ENCODE data around the gene STK4.

The STK4 gene

DNA sequence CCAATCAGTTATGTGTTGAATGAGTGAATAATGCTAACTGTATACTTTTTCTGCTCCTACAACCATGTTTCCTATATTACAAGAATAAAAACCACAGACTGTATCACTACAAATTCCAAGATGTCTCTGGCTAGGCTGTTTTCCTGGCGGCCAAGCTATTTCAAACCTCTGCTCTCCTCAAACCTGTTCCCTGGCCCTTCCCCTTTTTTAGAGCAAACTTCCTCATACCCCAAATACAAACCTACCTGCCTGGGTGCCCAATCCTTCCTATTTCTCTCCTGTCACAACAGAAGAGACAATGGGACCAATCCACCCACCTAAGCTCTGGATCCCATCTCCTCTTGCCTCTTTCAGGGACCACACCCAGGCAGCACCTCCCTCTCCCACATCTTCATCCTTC is 13.6 kb upstream of the STK4 start:
- FAIRE-seq (no peak), DNase-seq (ENCODE audit: low spot score) (no peak)

DNA sequence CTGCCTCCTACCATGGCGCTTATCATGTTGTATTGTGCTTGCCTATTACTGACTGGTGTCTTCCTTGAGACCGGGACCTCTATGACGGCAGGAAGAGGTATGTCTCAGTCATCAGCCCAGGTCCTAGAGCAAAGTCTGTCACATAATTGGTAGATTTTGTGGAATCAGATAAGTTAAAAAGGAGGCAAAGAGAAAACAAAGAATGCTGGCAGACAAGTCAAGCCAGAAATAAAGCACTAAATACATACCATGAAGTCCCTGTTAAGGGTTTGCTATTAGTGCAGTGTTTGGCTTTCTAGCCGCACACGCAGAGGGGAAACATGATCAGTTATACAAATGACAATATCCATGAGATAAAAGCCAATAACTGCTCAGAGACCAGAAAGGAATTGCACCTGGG is 12.1 kb upstream of the STK4 start:
- DNase-seq (ENCODE audit: low spot score): no peak
- no peak for FAIRE-seq

DNA sequence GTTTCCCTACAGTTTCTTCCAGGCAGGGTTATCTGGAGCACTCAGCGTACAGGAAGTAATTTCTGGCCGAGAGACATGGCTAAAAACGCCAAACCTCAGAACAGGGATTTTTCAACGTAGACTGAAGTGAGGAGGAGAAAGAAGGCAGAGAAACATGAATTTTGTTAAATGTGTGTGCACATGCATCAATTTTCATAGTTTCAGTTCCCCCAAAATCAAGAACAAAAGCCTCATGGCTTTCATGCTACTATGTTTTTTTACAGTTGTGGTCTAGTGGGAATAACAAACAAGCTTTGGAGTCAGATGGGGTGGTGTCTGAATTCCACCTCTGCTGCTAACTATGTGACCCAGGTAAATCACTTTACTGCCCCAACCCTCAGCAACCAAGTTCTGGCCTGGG is 11.0 kb upstream of the STK4 start:
- DNase-seq (ENCODE audit: low spot score): no peak
- FAIRE-seq: no peak

DNA sequence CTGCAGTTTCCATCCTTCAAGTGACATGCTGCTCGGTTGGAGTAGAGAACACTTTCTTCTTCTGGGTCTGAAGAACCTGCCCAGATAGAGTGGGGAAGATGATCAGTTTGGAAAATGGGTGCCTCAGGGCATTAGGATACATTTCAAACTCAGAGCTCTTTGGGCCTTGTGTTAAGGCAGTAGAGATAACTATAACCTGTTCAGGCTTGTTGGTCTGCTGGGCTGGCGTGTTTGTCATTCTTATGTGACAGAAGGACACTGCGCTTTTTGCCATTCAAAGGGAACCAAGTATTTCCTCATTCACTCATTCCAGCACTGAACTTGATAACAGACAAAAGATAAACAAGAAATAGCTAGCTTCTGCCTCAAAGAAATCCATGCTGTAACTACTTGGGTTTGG is 9.9 kb upstream of the STK4 start:
- FAIRE-seq: no peak
- no peak for DNase-seq (ENCODE audit: low spot score)

DNA sequence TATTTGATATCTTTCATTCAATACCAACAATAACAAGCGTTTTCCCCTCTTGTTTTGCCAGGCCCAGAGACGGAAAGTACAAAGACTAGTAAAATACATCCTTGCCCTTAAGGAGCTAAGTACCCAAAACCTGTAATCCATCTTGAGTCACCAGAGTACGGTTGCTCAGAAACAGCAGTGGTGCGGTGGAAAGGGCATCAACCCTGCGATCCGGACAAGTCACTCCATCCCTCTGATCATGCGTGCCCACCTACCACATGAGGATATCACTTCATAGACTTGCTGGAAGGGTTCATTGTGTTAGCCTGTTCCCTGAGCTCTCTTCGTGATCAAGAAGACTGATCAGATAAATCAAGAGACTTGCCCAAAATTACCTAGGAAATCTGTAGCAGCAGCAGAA is 8.0 kb upstream of the STK4 start:
- DNase-seq (ENCODE audit: low spot score) (no peak), FAIRE-seq (no peak)

DNA sequence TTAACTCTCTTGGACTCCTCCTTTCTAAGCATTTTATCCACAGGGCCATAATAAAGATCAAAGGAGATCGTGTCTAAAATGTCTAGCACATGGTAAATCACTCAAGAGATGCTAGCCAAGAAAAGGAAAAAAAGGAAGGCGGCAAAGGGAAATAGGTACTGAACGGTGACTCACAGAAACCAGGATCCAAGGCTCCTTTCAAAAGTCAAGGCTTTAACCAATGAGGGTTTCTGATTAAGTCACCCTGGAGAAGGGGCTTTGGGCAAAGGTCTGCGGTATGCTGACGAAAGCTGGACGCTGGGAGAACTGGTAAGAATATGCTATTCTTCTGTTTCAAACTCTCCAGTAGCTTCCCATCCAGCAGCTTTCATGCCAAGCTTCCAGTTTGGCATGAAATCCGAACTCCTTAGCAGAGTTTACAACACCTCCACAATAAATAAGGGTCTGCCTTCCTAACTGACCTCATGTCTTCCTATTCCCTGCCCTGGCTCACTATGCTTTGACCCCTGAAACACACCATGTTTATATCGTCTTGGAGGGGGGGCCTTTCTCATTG is 7.2 kb upstream of the STK4 start:
- FAIRE-seq (no peak), DNase-seq (ENCODE audit: low spot score) (peak; percentile 51)

DNA sequence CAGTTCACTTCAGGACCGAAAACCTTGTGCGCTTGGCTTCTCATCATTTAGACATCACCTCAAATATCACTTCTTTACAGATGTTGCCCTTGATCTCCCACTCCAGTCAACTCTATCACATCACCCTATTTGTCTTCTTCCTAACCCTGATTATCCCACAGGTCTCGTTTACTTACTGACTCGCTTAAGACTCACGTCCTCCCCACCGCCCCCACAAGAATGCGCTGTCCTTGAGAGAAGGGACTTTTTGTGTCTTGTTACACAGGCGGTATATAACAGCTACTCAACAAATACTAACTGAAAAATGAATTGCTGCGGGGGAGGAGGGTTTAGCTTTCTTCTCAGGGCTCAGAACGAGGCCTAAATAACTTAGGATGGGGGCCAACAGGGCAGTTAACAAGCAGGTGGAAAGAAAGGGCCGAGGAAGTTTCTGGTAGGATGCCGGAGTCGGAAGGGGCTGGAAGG is 6.6 kb upstream of the STK4 start:
- peak; percentile 42 for DNase-seq (ENCODE audit: low spot score)
- FAIRE-seq: peak; percentile 77

DNA sequence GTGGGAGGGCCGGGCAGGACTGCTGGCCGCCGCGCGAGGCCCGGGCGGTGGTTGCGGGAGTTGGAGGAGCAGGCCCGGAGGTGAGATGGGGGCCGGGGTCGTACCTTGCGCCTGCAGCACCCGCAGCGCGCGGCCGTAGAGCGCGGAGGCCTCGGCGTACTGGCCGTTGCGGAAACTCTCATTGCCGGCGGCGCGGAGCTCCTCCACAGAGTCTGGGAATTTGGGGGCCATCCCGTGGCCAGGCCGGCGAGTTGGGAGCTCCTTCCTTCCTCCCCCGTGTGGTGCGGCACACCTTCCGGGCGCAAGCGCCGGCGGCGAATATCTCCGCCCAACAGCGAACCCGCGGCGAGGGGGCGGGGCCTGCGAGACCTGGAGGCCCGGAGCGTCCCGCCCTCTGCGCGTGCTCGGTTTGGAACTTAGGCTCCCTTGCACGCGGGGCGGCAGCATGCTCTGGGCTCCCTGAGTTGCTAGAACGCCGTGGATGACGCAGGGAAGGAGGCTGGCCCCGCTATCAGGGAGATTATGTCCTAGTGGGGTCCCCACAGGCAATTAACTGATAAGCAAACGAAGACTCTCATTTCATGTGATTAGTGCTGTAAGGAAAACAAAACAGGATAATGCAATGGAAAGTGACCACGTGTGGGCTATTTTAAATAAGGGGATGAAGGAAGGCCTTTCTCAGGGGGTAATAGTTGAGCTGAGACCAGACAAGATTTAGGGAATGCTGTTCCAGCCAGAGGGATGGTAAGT is 6.0 kb upstream of the STK4 start, which contains the start of gene TOMM34:
TOMM34 (minus strand) TSS at position 295 of the 750 bp plus-strand sequence; CDS start at position 231, 64 bp downstream.
- FAIRE-seq: peak; percentile 74
- peak; percentile 100 for DNase-seq (ENCODE audit: low spot score)

DNA sequence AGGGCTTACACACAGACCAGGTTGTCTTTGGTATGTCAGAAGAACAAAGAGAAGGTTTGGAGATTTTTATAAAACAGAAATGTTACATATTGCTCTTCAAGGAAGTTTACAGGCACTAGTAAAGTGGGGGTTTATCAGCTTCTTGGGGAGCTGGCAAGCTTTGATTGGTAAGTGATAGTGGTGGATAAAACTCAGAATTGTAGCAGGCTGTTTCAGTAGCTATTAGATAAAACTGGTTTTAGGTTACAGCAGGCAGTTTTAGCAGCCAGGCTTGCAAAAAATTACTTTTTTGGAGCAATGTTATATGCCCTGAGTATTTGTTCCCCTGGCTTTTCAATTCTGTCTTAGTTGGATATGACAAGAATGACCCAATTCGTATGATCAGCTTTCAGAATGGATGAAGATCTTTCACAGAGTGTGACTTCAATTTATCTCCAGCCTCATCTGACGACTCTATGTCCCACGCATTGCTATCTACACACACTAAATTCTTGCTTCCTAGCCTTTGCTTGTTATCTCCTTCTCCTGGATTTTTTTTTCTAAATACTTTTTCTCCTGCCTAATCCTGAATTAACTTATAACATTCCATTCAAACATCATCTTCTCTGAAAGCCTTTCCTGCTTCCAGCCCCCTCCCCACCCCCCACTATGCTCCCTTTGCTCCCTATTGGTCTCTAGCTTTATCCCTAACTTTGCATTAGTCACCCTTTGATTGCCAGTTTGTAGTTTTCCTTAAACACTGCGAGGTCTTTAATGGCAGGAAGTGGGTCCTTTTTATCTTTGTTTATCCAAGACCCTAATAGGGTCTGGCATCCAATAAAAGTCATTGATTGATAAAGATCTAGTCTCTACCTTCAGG is 5.1 kb upstream of the STK4 start:
- FAIRE-seq: no peak
- no peak for DNase-seq (ENCODE audit: low spot score)

DNA sequence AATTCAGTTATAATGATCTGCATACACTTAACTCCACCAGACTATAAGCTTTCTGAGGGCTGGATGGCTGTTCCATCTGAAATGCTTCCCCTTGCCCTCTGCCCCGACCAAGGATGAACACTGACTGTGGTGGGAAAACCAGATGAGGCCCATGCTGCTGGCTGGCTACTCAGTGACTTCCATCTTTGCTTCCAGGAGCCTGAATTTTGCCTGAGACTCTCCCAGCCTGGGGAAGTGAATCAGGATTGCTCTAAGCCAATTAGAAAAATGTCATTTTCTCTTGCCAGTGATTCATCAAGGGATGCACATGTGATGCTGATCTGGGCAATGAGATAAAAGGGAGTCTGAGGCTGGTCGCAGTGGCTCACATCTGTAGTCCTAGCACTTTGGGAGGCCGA is 4.4 kb upstream of the STK4 start:
- DNase-seq (ENCODE audit: low spot score): no peak
- no peak for FAIRE-seq

DNA sequence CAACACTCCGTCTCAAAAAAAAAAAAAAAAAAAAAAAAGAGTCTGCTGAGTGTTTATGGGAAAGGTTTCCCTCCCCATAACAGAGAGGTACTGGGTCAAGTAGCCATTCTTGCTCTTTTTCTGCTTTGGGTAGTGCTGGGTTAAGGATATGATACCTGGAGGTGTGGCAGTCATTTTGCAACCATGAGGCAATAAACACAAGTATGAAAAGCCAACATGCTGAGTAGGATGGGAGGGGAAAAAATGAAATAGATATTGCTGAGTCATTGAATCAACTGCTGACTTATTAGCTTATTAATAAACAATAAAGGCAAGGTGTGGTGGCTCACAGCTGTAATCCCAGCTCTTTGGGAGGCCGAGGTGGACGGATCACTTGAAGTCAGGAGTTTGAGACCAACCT is 3.8 kb upstream of the STK4 start:
- DNase-seq (ENCODE audit: low spot score) (no peak), FAIRE-seq (no peak)

DNA sequence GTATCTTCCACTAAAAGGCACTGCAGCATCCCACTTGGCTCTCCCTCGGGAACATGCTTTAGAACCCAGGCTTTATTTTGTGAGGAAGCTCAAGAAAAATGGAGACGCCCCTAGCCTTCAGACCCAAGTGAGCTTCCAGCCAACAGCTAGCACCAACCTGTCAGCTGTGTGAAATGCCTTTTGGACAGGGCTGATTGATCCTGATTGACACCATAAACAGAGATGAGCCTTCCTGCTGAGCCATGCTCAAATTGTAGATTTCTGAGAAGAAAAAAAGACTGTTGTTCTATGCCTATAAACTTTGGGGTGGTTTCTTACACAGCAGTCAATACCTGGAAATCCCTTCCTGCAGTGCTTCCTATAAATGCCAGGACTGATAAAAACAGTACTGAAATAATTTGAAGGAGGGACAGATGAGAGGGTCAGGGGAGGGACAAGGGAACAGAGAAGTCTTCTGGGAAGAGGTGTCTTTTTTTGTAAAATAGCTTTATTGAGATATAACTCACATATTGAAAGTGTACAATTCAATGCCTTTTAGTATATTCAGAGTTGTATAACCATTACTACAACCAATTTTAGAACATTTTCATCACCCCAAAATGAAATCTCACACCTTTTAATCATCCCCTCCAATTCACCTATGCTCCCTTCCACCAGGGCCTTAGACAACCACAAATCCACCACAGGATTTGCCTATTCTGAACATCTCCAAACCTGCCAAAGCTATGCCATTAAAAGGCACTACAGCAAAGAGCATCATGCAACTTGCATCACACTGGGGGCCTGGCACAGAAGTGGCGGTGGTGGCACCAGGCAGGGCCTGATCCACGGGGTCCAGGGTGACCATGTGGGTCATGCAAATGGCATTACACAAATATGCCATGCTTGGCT is 2.7 kb upstream of the STK4 start:
- no peak for FAIRE-seq
- DNase-seq (ENCODE audit: low spot score): no peak

DNA sequence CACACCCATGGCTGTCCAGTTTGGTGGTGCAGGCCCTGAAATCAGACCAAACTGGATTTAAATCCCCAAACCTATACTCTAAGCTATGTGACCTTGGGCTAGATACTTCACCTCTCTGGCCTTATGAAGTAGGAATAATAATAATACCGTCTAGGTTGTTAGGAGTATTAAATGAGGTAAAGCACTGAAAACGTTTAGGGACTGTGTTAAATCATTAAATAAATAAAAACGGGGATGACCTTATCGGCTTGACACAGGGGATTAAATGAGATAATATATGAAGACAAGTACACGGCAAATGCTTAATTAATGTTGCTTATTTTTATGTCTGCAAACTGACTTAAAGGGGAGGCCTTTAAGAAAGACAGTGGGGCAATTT is 672 bp upstream of the STK4 start:
- DNase-seq (ENCODE audit: low spot score) (no peak), FAIRE-seq (no peak)

DNA sequence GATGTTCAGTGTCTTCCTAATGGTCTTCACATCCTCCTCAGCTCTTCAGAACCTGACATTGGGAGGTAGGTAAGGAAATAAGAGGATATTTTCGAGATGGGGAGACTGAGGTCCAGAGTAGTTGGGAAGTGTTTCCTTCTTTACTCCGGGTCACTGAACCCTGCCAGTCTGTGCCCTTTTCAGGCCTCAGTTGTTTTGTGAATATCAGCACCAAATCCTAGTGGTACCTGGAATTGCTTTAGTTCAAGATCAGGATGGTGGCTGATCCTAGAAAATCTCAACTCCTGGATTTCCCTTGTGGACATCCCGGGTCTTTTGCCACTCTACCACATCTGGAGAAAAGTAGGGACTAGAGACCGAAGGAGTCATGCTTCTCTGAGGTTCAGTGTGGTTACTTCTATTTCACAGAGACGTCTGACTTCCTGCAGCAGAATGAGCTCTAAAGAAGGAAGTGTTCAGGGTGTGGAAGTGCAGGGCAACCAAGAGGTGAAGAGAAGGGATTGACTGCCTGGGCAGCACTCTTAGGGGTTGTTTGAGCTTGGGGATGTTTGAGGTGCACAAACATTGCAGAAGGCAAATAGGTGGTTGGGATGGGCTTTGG is 995 bp downstream of the STK4 start:
- DNase-seq (ENCODE audit: low spot score) (no peak), FAIRE-seq (no peak)

DNA sequence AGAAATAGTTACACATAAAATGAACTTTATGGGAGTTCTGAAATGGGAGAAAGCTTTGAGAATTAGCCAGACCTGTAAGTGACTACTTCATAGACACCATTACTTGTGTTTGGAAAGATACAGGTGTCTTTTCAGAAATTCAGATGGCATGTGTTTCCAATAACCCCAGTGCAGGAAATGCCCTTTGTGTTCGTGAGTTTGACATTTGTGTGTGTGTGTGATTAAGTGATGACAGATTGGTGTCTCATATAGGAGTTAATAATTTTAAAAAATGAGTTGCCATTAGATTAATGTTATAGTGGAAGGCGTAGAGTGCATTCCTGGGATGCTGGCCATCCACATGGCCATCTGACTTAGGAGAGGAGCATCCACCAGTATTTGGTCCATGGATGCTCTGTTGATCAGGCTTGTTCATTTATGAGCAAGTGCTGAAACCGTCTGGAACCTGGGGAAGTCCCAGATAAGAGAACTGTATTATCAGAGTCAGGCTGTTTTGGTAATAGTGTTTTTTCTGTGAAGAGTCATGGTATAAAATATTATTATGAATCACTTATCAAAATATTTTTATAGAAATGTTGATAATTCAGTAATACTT is 3.1 kb downstream of the STK4 start:
- no peak for FAIRE-seq
- no peak for DNase-seq (ENCODE audit: low spot score)

DNA sequence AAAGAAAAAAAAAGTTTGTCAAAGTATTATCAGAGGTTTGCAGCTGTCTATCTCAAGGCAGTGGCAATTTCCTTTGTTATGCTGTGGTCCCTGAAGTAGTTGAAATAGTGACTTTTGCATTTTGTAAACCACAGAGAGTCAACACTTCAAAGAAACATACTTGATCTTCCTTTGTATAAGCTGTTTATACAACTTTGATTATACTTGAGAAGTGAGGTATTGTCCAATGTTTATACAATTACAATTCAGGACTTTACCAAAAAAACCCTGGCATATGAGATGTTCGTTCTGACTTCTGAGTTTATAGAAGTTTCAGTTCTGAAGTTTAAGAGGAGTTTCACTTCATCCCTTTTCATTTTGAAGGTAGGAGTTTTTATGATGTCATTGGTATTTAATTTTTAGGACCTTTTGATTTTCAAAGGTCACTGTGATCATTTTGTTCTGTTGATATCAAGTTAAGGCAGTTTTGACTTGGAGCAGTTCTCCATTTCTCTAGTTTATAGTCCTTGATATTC is 4.0 kb downstream of the STK4 start:
- no peak for FAIRE-seq
- DNase-seq (ENCODE audit: low spot score): no peak

DNA sequence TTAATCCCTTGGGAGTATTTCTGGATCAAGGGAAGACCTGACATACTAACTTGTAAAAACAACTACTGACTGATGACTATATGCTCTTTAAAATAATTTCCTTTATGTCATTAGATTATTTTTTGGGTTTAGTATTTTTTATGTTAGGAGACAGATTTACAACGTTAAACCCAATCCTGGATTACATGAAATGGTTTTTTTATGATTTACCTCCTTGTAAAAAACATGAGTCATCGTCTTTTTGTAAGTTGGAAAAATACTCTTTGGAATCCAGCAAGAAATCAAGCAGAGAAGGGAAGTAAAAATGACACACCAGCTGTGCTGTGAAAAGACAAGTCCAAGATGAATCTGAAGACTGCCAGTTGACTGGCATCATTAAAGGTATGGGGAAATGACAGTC is 6.7 kb downstream of the STK4 start:
- FAIRE-seq: no peak

DNA sequence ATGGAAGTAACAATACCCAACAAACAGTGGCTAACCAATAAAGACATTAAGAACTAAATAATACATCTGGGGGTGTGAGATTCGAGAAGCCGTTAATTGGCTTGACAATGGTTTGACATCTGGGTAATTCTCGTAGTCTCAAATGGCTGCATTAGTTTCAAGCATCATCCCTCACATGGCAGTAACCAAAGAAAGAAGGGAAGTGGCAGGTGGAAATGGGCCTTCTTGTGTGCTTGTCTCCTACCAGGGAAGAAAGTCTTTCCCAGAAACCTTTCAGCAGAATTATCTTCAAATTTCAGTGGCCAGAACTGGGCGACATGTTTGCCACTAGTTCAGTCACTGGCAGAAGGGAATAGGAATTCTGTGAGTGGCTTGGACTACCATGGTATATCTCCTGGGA is 10.4 kb downstream of the STK4 start:
- FAIRE-seq (no peak), DNase-seq (ENCODE audit: low spot score) (no peak)

More for the DNA sequence above, 6.7 kb downstream of the STK4 start:
- DNase-seq (ENCODE audit: low spot score): no peak

DNA sequence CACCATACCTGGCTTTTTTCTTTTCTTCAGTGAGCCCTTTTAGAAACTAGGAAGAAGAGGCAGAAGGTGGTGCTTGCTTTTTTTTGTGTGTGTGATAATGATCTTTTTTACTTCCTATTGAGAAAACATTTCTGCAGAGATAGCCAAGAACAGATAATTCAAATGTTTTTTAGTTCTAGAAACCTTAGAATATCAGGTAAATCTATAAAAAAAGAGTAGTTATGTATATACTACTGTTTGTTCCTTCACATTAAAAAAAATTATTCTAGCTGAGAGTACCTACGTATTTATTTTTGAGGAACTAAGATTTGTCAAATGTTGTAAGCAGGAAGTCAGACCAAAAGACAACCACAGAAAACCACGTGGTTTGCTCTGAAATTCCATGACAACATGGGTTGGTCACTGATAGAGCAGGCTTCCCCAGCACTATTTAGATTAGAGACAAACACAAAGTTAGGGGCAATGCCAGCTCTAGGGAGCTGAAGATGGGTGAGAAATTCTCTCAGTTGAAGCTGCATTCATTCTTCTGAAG is 12.8 kb downstream of the STK4 start:
- FAIRE-seq (no peak), DNase-seq (ENCODE audit: low spot score) (no peak)

Measured in urothelium cell line (cell line).